ENCODE measurements around the gene IGFBP6.

Gene IGFBP6

GRCh38 chr12:53101931-53102781, 4.7 kb downstream of the IGFBP6 start:
- no peak for TF ChIP-seq CTCF (IDR thresholded peaks at IDR 0.05)

GRCh38 chr12:53102883-53103807, 5.7 kb downstream of the IGFBP6 start, which contains the start of gene SOAT2:
Gene SOAT2 (plus strand): TSS chr12:53103486. CDS start chr12:53103578, 92 bp downstream.
- no peak for TF ChIP-seq CTCF (IDR thresholded peaks at IDR 0.05)

- no peak for TF ChIP-seq CTCF (IDR thresholded peaks at IDR 0.05)
These were observed 6.4 kb downstream of the IGFBP6 start for GRCh38 chr12:53103860-53104305.

GRCh38 chr12:53105256-53105655, 7.8 kb downstream of the IGFBP6 start:
- TF ChIP-seq CTCF (IDR thresholded peaks at IDR 0.05) = no peak

GRCh38 chr12:53105712-53106439, 8.4 kb downstream of the IGFBP6 start:
- no peak for TF ChIP-seq CTCF (IDR thresholded peaks at IDR 0.05)

GRCh38 chr12:53107122-53107521, 9.7 kb downstream of the IGFBP6 start:
- TF ChIP-seq CTCF (IDR thresholded peaks at IDR 0.05) = no peak

- TF ChIP-seq CTCF (IDR thresholded peaks at IDR 0.05) = no peak
These were observed 15.8 kb downstream of the IGFBP6 start for GRCh38 chr12:53113136-53113705.
